ENCODE results near the gene GNS. TPM values are rescaled to one million over a fixed set of nuclear protein-coding genes. Genes with fewer than 3 reads are reported as not detected.

The GNS gene
- total and polyA plus RNA-seq, 4 donors, result 27.8 to 78.6 (median 57.4) TPM

GRCh38 chr12:64706306-64706705 lies 52.9 kb downstream of the GNS start (continued):
- TF ChIP-seq, protein P1, sequence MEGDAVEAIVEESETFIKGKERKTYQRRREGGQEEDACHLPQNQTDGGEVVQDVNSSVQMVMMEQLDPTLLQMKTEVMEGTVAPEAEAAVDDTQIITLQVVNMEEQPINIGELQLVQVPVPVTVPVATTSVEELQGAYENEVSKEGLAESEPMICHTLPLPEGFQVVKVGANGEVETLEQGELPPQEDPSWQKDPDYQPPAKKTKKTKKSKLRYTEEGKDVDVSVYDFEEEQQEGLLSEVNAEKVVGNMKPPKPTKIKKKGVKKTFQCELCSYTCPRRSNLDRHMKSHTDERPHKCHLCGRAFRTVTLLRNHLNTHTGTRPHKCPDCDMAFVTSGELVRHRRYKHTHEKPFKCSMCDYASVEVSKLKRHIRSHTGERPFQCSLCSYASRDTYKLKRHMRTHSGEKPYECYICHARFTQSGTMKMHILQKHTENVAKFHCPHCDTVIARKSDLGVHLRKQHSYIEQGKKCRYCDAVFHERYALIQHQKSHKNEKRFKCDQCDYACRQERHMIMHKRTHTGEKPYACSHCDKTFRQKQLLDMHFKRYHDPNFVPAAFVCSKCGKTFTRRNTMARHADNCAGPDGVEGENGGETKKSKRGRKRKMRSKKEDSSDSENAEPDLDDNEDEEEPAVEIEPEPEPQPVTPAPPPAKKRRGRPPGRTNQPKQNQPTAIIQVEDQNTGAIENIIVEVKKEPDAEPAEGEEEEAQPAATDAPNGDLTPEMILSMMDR (IDR thresholded peaks at IDR 0.05; ENCODE audit: low read depth, low read length, missing input control), result no peak

GRCh38 chr12:64701283-64701682 lies 57.9 kb downstream of the GNS start:
- no peak overlapping the region for H3K9ac ChIP-seq (ENCODE audit: low read depth in 1 of 2, low read length in 2 of 2)
- no peaks in the 10 kb centered on the region for H3K36me3 ChIP-seq (ENCODE audit: control insufficient read depth in 4 of 4, insufficient read depth in 3 of 4, low read depth in 1 of 4, low read length in 3 of 4)
- H3K27ac ChIP-seq (ENCODE audit: low read depth in 1 of 2, low read length in 2 of 2), result no peak overlapping the region
- no peak for DNase-seq (ENCODE audit: low spot score)
- no peaks in the 10 kb centered on the region for H3K9me3 ChIP-seq (ENCODE audit: control insufficient read depth in 4 of 4, low read length in 3 of 4)
- TF ChIP-seq HNF4A (conservative IDR thresholded peaks at IDR 0.05) (no peak), RAD21 (IDR thresholded peaks at IDR 0.05) (no peak), GABPA (IDR thresholded peaks at IDR 0.05 in 1 of 2, conservative IDR thresholded peaks at IDR 0.05 in 1 of 2) (no peak), YY1 (IDR thresholded peaks at IDR 0.05) (no peak), RXRA (IDR thresholded peaks at IDR 0.05) (no peak), TAF1 (conservative IDR thresholded peaks at IDR 0.05) (no peak), SP1 (IDR thresholded peaks at IDR 0.05) (no peak), FOXA1 (IDR thresholded peaks at IDR 0.05) (no peak), HNF4G (IDR thresholded peaks at IDR 0.05) (no peak), ZBTB33 (IDR thresholded peaks at IDR 0.05) (no peak), NR2F2 (IDR thresholded peaks at IDR 0.05) (no peak), EGR1 (IDR thresholded peaks at IDR 0.05; ENCODE audit: low read depth in 2 of 2) (no peak), JUND (IDR thresholded peaks at IDR 0.05) (no peak), FOXA2 (IDR thresholded peaks at IDR 0.05) (no peak)
- TF ChIP-seq, protein P2, sequence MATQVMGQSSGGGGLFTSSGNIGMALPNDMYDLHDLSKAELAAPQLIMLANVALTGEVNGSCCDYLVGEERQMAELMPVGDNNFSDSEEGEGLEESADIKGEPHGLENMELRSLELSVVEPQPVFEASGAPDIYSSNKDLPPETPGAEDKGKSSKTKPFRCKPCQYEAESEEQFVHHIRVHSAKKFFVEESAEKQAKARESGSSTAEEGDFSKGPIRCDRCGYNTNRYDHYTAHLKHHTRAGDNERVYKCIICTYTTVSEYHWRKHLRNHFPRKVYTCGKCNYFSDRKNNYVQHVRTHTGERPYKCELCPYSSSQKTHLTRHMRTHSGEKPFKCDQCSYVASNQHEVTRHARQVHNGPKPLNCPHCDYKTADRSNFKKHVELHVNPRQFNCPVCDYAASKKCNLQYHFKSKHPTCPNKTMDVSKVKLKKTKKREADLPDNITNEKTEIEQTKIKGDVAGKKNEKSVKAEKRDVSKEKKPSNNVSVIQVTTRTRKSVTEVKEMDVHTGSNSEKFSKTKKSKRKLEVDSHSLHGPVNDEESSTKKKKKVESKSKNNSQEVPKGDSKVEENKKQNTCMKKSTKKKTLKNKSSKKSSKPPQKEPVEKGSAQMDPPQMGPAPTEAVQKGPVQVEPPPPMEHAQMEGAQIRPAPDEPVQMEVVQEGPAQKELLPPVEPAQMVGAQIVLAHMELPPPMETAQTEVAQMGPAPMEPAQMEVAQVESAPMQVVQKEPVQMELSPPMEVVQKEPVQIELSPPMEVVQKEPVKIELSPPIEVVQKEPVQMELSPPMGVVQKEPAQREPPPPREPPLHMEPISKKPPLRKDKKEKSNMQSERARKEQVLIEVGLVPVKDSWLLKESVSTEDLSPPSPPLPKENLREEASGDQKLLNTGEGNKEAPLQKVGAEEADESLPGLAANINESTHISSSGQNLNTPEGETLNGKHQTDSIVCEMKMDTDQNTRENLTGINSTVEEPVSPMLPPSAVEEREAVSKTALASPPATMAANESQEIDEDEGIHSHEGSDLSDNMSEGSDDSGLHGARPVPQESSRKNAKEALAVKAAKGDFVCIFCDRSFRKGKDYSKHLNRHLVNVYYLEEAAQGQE (IDR thresholded peaks at IDR 0.05), result no peak
- TF ChIP-seq, protein P3, sequence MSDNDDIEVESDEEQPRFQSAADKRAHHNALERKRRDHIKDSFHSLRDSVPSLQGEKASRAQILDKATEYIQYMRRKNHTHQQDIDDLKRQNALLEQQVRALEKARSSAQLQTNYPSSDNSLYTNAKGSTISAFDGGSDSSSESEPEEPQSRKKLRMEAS (IDR thresholded peaks at IDR 0.05), result no peak
- TF ChIP-seq, protein P4, sequence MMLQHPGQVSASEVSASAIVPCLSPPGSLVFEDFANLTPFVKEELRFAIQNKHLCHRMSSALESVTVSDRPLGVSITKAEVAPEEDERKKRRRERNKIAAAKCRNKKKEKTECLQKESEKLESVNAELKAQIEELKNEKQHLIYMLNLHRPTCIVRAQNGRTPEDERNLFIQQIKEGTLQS (IDR thresholded peaks at IDR 0.05), result no peak
- TF ChIP-seq, protein P1 (IDR thresholded peaks at IDR 0.05; ENCODE audit: low read depth, low read length, missing input control), result no peak
- WGBS, result 74% methylated on average over 5 of the region's 5 CpGs
- no peak overlapping the region for H3K4me3 ChIP-seq (ENCODE audit: low read depth in 1 of 3, low read length in 3 of 3)
- H3K4me1 ChIP-seq (ENCODE audit: control insufficient read depth in 4 of 4, insufficient read depth in 4 of 4, low read length in 3 of 4), result peaks cover 0 to 4% (median 0%) of the 10 kb centered on the region in 4 donors
- H3K27me3 ChIP-seq (ENCODE audit: control insufficient read depth in 4 of 4, insufficient read depth in 4 of 4, low read length in 3 of 4), result no peaks in the 10 kb centered on the region

All from liver (tissue), 9 donors.